Measurements from ENCODE around the gene CDYL2. TPM values are rescaled to one million over a fixed set of nuclear protein-coding genes. Genes with fewer than 3 reads are reported as not detected.

CDYL2 gene
- polyA plus RNA-seq, 1 of the 3 experiments (the other 2 are of a cell fraction), result 0.03 TPM

GRCh38 chr16:80563066-80563465, 241.3 kb downstream of the CDYL2 start (continued):
- TF ChIP-seq ZBTB33 (IDR thresholded peaks at IDR 0.05; ENCODE audit: borderline replicate concordance, low read depth) (no peak), MAX (IDR thresholded peaks at IDR 0.05; ENCODE audit: low read depth) (no peak), RFX5 (IDR thresholded peaks at IDR 0.05; ENCODE audit: low read length) (no peak), MXI1 (IDR thresholded peaks at IDR 0.05; ENCODE audit: low read depth, low read length) (no peak), YY1 (IDR thresholded peaks at IDR 0.05; ENCODE audit: low read depth) (no peak), SMC3 (IDR thresholded peaks at IDR 0.05; ENCODE audit: low read depth, low read length) (no peak), TEAD4 (IDR thresholded peaks at IDR 0.05; ENCODE audit: borderline replicate concordance, insufficient read depth) (no peak), RAD21 (IDR thresholded peaks at IDR 0.05; ENCODE audit: low read length) (no peak)

- no peak for DNase-seq
- H3F3A ChIP-seq (replicated peaks; ENCODE audit: insufficient read depth), result no peaks in the 10 kb centered on the region
- TF ChIP-seq USF2 (IDR thresholded peaks at IDR 0.05; ENCODE audit: borderline replicate concordance, low read depth, low read length), result no peak
- no peak for TF ChIP-seq SMC3 (IDR thresholded peaks at IDR 0.05; ENCODE audit: low read depth, low read length)
- no peak for TF ChIP-seq RXRA (IDR thresholded peaks at IDR 0.05; ENCODE audit: borderline replicate concordance, low read depth)
- TF ChIP-seq ZBTB33 (IDR thresholded peaks at IDR 0.05; ENCODE audit: borderline replicate concordance, low read depth), result no peak
- no peaks in the 10 kb centered on the region for H3K4me1 ChIP-seq (ENCODE audit: control insufficient read depth in 1 of 2, insufficient read depth in 2 of 2, low read depth in 1 of 2, low read length in 1 of 2)
- no peak overlapping the region for H3K27ac ChIP-seq (ENCODE audit: low read depth in 2 of 2, low read length in 1 of 2)
- H3K4me3 ChIP-seq (ENCODE audit: low read depth in 2 of 2, low read length in 1 of 2), result no peak overlapping the region
- no peaks in the 10 kb centered on the region for H4K20me1 ChIP-seq (ENCODE audit: insufficient read depth)
- no peaks in the 10 kb centered on the region for H3K9me2 ChIP-seq
- H3K4me2 ChIP-seq, result no peak overlapping the region
- H3K9me3 ChIP-seq, result no peaks in the 10 kb centered on the region
- no peaks in the 10 kb centered on the region for H3K36me3 ChIP-seq (replicated peaks in 1 of 2; ENCODE audit: control insufficient read depth in 1 of 2, insufficient read depth in 2 of 2, low read length in 1 of 2)
- H2AFZ ChIP-seq (ENCODE audit: low read depth), result no peak overlapping the region
- H3K9ac ChIP-seq, result no peak overlapping the region
- H3K79me2 ChIP-seq (ENCODE audit: insufficient read depth), result no peaks in the 10 kb centered on the region
- ChIA-PET POLR2A (no interaction called here), CTCF (no interaction called here)
- 14% methylated on average over 4 of the region's 4 CpGs for WGBS (ENCODE audit: low lambda C conversion rate)
- no peaks in the 10 kb centered on the region for H3K27me3 ChIP-seq (ENCODE audit: insufficient read depth)
Measured at GRCh38 chr16:80559369-80559768, 245.0 kb downstream of the CDYL2 start.
